Fibroblast of the conjunctiva (primary cell): ENCODE results near the gene NANP.
"Not testable (repeated sequence)": the region's sequence is repeated elsewhere in the genome, so short reads cannot be mapped to it uniquely, and the experiment has no call there.

Experiments
- DNase-seq: peaks from one replicate; pipeline ENCODE4 v3.0.0-alpha.2; 2010; ENCODE audit warnings: low read depth

Gene NANP

DNA sequence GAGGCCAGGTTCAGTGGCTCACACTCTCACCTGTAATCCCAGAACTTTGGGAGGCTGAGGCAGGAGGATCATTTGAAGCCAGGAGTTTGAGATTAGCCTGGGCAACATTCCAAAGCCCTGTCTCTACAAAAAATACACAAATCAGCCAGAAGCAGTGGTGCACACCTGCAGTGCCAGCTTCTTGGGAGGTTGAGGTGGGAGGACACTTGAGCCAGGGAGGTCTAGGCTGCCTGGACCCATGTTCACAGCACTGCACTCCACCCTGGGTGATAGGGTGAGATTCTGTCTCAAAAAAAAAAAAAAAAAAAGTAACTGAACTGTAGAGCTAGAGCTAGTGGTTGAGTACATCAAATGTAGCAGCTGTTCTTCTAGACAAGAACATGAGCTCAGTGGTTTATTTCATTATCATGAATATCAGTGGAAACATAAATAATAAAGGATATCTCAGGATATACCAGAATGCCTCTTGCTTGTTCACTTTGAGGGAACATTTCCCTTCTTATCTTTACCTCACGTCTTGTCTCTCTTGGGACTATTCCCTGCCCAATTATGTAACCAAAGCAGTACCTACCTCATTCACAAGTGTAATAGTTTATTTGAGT lies 17.6 kb downstream of the NANP start:
- DNase-seq = no peak

DNA sequence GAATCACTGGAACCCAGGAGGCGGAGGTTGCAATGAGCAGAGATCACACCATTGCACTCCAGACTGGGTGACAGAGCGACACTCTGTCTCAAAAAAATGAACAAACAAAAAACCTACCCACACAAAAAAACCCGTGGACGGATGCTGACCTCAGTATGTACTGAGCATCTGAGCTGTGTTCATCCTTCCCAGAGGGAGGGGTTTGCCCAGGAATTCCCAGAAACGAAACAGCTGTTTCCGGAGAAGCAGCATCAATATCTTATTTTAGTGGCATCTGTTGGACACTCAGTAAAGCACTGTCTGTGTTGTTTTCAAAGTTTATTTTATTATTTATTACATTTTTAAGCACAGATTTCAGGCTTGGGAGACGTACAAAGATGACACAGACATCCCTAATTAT lies 18.7 kb downstream of the NANP start:
- DNase-seq = no peak

DNA sequence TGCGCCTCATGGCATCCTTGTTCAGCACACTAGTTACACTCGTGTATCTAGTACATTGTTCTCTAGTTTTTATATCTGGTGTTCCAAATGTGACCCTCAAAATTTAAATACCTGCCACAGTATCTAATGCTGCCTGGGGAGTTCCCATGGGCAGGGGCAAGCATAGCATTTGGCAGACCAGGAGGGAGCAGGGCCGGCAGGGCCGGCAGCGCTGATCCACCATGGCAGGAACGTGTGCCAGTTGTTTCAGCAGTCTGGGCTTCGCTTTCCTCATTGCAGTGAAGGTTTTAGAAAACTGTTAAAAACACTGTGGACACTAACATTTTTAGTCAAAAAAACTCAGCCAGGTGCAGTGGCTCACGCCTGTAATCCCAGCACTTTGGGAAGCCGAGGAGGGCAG lies 19.2 kb downstream of the NANP start:
- DNase-seq = no peak

DNA sequence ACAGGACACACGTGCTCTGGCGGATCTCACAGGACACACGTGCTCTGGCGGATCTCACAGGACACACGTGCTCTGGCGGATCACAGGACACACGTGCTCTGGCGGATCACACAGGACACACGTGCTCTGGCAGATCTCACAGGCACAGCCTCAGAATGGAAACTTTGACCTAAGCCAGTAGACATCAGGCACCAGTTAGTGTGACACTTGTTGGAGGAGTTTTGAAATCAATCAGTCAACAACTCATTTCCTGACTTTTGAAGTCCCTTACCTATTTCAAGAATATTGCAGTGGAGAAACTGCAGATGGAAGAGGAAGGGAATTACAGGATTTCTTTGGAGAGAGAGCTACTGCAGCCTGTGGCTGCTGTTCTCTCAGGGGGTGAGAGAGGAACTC lies 20.9 kb downstream of the NANP start:
- not testable (repeated sequence) for DNase-seq

DNA sequence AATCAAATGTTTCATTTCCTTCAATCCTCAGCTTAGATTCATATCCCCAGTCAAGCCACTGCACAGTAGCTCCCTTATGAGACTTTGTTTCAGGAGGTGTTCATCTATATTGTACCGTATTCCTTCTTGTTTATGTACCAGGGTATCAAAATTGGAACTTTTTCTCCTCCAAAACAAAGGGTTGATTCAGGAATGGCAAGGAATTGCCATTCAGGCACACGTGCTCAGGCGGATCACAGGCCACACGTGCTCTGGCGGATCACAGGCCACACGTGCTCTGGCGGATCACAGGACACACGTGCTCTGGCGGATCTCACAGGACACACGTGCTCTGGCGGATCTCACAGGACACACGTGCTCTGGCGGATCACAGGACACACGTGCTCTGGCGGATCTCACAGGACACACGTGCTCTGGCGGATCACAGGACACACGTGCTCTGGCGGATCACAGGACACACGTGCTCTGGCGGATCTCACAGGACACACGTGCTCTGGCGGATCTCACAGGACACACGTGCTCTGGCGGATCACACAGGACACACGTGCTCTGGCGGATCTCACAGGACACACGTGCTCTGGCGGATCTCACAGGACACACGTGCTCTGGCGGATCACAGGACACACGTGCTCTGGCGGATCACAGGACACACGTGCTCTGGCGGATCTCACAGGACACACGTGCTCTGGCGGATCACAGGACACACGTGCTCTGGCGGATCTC lies 21.5 kb downstream of the NANP start:
- DNase-seq = not testable (repeated sequence)

DNA sequence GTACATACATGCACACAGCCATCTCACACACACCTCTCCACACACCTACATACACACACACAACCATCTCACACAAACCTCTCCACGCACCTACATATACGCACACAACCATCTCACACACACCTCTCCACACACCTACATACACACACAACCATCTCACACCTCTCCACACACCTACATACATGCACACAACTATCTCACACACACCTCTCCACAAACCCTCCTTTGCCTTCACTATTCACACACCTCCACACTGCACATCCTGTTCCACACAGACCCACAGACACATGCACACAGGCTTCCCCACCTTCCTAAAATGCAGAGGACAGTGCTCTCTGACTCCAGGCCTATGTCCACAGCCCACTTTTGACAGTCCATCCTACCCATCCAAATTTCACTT lies 22.2 kb downstream of the NANP start:
- no peak for DNase-seq

DNA sequence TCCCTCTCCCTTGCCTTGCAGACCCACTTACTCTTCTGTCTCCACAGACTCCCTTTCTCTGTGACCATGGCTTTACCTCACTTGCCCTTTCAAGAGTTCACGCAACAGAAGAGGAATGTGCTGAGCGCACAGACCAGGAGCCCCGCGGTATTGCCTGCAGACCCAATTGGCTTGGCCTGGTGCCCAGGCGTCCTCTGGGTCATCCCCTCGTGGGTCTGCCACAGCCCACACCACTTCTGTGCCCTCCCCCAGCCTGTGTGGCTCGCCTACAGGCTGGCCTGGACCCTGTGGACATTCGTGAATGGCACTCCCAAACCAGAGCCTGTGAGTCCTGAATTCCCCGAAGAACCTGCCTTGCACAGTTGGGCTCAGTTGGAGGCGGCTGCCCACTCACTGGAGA lies 23.2 kb downstream of the NANP start:
- DNase-seq = no peak

DNA sequence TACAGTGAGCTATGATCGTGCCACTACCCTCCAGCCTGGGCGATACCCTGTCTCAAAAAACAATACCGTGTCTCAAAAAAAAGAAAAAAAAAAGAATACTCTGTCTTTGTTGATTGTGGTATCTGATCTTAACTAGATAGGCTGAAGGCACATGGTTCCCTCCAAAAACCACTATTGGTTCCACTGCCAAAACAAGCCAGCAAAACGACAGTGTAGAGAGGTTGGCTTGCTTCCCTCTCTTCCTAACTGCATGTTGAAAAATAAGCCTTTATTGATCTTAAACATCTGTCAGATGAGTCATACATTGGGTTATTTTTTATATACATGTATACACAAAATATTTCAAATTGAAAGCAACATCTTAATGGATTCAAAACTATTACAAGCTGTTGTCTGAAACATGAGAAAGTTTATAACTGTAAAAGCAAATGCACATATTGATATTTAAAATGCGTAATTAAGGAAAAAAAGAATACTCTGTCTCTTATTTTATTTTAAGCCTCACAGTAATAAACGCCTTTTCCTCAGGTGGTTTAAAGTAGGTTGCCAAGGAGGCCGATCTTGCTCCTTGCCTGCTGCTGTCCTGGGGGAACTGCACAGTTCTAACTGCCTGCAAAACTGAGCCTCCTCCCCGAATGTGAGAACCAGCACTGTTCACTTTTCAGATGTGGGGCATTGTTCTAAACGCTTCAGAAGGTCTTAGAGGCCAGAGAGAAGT lies 31.5 kb downstream of the NANP start:
- DNase-seq = no peak

DNA sequence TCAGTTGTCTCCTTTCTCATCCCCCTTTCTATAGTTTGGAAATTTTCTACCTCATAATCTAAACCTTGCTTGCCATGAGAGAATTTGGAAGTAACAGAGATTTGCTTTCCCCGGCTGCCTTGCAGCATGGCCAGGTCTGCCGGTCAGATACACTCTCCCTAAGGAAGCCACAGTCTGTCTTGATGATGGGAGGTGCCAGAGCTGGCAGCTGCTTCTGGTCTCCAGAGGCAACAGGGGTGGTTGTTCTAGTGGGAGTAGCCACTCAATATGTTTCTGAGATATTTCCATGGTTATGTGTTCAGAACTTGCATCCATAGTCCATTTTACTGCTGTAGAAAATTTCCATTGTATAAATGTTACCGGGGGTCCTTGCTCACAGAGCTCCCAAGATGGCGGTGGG lies 33.0 kb downstream of the NANP start:
- DNase-seq = not testable (repeated sequence)

DNA sequence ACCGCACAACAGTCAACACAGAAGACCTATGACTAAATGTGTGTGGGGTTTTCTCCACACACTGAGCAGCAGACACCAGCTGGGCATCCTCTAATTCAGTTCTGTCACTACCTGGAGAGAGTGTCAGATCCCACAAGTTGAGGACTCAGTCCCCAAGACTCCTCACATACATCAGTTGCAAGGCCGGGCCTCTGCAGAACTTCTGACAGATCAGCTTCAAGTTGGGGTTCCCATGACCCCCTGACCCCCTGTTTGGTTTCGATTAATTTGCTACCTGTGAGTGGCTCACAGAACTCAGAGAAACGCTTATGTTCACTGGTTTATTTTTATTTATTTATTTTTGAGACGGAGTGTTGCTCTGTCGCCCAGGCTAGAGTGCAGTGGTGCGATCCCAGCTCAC lies 35.3 kb downstream of the NANP start:
- DNase-seq = no peak

DNA sequence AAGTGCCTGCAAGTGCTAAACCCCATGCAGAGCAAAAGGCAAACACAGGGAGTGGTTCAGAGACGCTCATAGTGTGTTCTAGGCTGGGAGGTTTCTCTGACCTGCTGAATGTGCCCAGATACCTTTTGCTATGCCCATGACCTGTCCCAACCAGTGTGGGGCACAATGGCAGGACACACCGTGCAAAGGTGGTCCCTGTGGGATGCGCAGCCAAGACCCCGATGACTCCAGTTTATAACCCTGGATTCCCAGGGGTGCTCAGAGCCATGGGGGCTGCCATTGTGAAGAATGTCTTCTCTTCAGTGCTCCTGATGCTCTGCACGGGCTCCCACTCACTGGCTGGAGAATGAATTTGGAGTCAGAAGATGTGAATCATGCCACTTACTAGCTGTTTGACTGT lies 36.3 kb downstream of the NANP start:
- DNase-seq = no peak

DNA sequence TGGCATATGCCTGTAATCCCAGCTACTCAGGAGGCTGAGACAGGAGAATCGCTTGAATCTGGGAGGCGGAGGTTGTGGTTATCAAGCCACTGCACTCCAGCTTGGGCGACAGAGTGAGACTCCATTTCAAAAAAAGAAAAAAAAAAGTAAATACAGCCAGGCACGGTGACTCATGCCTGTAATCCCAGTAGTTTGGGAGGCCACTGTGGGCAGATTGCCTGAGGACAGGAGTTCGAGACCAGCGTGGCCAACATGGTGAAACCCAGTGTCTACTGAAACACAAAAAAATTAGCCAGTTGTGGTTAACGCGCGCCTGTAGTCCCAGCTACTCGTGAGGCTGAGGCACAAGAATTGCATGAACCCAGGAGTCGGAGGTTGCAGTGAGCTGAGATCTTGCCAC lies 36.9 kb downstream of the NANP start:
- no peak for DNase-seq

DNA sequence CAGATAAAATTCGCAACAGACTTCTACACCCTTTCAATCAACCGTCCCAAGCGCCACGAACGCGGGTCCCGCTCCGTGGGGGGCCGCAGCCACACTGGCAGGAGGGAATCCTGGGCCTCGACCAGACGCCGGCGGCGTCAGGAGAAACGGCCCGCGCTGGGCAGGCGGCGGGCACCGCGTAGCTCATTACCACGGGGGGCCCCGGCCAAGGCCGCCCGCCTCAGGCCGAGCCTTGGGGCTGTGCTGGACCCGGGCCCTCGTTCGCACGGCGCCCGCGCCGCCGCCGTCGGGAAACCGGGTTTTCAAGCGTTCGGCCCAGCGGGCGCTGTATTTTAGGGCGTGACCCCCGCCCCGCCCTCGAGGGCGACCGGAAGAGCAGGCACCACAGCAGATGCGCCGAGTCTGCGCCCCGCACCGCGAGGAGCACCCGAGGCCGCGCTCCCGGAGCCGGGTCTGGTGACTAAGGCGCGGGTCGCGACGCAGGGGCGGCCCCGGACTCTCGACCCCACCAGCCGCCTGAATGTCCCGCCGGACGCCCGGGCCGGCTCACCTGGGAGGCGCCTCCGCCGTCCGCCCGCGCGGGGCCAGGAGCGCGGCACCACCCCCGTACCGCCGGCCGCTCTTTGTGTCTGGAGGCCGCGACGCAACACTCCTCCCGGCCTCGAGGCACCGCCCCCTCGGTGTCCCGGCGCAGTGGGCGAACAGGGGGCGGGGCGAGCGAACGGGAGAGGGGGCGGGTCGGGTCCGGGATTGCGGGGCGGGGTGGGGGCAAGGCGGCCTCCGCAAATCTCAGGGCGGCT lies 38.7 kb downstream of the NANP start, which contains the start of gene NINL:
TSS of gene NINL (minus strand) at position 627 of the 800 bp plus-strand sequence. CDS start 58,944 bp downstream, outside the sequence.
- DNase-seq = no peak

DNA sequence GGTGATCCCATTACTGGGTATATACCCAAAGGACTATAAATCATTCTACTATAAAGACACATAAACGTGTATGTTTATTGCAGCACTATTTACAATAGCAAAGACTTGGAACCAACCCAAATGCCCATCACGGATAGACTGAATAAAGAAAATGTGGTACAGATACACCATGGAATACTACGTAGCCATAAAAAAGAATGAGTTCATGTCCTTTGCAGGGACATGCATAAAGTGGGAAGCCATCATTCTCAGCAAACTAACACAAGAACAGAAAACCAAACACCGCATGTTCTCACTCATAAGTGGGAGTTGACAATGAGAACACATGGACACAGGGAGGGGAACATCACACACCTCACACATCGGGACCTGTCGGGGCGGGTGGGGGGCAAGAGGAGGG lies 40.2 kb downstream of the NANP start:
- DNase-seq = not testable (repeated sequence)

DNA sequence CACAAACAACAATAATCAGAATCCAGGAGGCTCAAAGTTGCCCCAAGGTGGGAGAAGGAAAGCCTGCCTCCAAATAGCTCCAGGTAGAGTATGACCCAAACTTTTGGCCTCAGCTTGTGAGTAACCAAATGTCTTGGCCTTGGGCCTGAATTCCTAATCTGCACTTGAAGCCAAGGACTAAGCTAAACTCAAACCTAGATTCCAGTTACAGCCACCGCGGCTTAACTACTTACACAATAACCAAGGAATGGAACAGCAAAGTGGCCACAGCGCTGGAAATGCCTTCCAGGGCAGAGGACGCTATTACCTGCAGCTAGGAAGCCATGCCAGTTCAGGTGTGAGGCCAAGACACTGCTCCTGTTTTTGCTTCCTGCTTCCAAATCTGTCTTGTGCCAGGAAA lies 43.1 kb downstream of the NANP start:
- no peak for DNase-seq

DNA sequence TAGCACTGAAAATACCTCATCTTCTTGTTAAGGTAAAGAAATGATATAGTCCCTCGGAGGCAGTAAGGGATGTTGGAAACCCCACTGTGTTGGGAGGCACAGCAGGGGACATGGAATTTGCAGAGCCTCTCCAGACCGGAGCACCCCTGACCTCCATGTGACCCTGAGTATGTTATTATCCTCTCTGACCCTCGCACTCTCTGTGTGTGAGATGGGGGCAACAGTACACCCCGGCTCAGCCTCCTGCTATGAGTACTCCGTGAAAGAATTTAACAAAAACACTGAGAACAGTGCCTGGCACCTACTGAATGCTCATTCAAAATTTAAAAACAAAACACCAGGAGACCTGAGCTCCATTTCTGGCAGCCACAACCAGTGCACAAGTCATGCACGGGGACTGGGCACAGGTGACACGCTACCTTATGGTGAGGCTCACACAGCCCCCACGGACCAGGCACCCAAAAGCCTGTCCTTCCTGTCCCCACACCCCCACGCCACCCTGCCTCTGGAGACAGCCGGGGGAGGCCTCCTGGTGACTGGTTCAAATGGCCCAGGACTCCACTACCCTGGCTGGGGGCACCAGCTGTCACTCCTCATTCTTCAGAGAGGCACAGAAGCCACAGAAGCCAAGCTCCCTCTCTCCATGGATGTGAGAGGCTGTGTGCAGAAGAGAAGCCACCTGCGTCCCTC lies 44.6 kb downstream of the NANP start:
- no peak for DNase-seq

DNA sequence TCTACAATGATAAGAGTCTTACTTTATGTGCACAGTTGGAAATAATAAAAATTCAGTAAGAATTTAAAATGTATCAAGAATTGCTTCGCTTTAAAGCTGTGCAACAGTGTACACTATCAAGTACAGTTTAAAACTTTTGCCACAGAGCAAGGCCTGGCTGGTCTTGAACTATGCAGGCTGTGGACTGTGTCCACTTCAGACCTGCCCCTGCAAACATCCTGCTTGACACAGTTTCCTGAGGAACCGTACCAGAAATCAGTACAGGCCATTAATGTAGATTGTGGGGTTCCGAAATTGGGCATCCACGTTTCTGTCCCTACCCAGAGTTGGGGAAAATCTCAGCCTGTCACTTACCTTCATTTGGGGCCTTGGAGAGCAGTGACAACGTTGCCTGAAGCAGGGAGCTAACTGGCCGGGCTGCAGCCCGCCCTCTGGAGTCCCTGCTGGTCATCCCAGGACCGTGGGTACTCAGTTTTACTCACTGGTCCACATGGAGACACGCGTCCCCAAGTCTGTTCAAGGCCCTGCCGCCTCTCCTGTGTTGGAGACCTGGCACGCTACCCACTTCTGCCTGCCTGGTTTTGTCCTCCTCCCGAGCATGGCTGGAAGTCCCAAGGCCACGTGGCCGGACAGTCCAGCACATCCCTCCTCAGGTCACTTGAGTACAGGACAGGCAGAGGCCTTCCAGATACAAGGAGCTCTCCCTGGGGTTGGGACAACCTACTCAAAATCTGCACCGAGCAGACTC lies 46.9 kb downstream of the NANP start:
- no peak for DNase-seq

DNA sequence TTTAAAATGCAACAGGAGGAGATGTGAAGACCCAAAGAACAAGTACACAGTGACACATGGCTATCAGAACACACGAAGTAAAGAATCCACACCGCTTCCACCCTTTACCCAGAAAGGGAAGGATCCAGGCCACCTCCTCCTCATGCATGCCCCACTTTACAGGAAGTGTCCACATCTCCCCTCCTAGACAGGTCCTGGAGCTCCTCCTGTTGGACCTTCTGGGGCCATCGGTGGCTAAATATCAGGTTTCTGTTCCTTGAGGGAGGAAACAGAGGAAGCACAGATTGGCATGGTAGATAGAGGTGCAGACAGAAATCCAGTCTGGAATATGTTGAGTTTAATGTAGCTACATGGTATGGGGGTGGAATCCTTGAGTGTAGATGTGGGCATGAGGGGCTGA lies 49.4 kb downstream of the NANP start:
- no peak for DNase-seq

DNA sequence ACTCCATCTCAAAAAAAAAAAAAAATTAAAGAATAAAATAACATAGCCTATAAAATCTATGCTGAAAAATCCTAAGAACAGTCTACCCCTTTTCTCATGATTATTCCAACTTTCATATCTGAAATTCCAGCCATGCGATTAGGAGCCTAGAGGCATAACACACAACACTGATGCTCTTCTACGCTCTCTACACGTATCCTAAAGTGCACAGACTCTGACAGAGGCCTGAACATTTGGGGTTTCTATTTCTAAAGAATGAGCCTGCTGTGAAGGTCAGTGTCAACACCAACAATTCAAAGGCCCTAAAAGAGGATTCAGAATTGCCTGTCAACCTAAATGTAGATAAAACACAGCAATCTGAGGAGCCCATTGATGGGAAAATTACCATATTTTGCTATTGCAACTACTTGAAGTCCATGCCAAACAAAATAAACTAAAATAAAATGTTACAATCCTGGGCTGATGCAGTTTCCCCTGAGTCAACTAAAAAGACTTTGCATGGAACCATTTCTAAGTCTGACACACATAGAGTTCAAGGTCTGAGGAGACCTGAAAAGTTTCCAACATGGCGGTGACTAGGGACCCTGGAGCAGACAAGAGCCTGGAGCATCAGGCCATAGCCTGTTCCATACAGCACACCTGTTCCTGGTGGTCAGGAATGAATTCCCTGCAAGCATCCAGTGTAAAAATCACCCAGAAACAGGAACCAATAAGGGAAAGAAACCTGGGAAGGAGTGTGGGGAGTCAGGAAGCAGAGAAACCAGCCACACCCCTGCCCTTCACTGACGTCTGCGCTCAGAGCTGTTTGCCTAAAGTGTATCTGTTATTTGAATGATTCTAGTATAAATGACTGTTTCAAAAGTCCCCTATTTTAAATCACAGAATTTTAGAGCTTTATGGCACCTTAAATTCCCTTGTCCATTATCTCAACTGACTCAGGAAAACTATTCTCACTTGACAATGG lies 50.2 kb downstream of the NANP start:
- DNase-seq = no peak

DNA sequence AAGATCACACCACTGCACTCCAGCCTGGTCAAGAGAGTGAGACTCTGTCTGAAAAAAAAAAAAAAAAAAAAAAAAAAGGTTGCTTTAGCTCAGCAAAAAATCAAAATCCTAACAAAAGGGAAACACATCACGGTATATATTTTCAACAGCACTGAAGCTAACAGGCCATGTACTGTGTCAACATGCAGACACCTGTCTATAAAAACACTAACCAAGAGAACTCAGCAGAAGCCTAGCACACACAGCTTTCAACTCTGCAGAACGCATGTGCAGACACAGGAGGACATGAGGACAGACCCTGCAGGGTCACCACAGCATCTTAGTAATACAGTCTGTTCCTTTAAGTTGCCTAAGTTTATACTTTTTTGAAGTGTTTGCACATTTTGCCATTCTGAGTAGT lies 52.0 kb downstream of the NANP start:
- no peak for DNase-seq
